DMS 273 treated with DMSO at 0.1 percent for 48 hours (cell line): ENCODE measurements around the gene OR2A5.
"Not testable (repeated sequence)": the region's sequence is repeated elsewhere in the genome, so short reads cannot be mapped to it uniquely, and the experiment has no call there.

Experiments used
- DNase-seq: peaks from one replicate; lab custom pipeline; 2025; lab: John Stamatoyannopoulos, UW

The OR2A5 gene

DNA sequence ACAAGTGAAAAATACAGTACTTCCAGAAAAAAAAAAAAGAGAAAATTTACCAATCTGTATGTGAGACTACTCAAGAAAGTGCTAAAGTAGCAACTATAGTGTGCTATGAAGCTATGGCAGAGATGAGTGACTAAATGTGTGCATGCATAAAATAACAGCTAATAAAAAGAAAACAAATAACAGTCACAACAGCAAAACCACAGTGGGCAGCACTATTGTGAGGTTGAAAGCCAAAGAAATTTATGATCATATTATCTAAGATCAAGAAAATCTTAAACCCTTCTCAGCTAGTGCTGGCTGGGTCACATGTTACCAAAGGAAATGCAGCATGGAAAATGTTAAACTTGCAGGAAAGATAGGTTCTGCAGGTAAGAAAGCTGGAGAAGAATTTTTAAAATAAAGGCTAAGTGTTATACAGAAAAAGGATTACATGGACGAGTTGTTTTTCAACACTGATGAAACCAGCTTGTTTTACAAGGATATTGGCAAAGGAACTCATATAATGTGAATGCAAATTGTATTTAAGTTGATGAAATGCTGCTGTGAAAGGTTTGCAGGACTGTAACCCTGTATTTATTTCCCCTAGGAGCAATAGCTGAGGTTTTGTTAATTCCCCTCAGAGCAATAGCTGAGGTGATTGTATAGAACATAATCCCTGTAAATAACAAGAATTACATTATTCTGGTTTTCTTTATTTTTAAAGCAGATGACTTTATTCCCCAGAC lies 15.6 kb upstream of the OR2A5 start:
- no peak for DNase-seq

DNA sequence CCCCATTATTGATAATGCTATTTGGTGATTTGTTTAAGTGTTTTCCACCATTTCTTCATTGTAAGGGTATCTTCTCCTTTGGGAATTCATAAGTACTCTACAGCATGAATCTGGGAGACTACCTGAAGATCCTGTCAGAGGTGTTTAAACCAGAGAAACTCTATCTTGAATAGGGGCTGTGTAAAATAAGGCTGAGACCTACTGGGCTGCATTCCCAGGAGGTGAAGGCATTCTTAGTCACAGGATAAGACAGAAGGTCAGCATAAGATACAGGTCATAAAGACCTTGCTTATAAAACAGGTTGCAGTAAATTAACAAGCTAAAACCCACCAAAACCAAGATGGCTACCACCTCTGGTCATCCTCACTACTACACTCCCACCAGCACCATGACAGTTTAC lies 13.4 kb upstream of the OR2A5 start:
- DNase-seq = no peak

GRCh38 chr7:144036302-144036885 lies 12.4 kb upstream of the OR2A5 start:
- DNase-seq = no peak

DNA sequence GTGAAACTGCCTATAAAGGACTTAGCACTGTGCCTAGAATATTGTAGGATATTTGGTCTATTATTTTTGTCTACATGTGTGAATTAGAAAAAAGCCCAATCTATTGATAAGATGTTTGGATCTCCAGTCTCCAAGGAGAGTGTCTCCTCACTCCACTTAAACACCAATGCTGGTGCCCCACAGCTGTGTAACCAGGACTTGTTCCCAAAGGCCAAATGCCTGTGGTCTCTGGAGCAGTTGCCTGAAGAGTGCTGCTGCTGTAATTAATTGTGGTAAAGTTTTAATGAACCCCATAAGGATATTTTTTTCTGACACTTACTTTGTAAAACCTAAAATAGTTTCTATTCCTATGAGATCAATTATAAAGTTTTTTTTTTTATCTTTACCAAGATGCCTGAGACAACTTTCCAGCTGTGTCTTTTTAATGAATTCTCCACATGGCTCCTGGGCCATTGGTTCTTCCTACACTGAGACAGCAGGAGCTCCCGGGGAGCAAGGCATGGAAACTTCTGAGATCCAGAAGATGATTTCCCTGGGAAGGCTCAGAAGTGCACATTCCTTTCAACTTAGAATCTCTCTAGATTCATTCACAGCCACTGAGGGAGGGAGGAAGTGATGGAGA lies 11.2 kb upstream of the OR2A5 start:
- DNase-seq = no peak

DNA sequence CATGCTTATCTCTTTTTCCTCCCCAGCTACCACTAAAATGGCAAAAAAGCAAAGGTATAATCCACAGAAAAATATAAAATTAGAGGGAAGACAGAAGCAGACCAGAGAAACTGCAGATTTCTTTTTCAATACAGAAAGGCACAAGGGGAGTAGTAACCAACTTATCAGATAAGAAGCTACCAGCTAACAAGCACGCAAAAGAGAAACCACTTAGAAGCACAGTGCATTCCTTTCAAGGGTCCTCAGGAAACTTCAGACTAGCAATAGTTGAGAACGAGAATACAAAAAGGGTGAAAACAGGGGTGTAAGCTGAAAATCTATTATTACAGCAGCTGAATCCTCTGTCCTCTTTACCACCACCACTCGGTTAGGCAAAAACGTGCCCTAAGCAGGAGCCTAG lies 9.9 kb upstream of the OR2A5 start:
- DNase-seq = no peak

DNA sequence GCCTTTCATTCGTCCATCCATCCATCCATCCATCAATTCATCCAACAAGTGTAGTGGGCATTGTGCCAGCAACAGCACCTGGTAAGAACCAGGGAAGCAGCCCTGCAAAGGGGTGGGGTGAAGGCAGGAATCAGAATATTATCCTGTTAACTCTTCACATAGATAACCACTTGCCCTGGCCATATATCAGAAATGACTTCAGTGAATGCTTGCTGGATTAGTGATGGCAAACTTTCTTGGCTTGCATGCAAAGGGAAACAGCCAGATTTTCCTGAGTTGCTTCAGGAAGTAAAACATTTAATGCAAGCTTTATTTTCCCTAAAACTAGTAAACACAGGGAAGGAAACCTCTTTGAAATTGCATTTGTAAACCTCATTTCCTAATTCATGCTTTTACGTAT lies 743 bp downstream of the OR2A5 start:
- DNase-seq = no peak

DNA sequence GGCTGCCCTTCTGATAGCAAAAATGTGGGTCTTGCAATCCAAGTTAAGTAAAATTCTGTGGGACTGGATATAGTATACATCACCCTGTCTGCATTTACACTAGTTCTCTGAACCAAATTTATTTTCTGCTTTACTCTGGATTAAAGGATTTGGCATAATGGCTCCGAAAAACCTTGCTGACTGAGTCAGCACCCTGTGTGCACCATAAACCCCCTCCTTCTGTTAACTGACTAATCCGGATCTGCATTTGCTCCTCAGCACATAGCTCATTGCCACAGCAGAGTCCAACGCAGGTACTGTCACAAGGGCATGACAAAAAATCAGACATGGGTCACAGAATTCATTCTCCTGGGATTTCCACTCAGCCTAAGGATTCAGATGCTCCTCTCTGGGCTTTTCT lies 1.3 kb downstream of the OR2A5 start:
- DNase-seq = no peak

GRCh38 chr7:144050884-144051283 lies 2.1 kb downstream of the OR2A5 start:
- not testable (repeated sequence) for DNase-seq

GRCh38 chr7:144057954-144058353 lies 9.2 kb downstream of the OR2A5 start:
- no peak for DNase-seq

DNA sequence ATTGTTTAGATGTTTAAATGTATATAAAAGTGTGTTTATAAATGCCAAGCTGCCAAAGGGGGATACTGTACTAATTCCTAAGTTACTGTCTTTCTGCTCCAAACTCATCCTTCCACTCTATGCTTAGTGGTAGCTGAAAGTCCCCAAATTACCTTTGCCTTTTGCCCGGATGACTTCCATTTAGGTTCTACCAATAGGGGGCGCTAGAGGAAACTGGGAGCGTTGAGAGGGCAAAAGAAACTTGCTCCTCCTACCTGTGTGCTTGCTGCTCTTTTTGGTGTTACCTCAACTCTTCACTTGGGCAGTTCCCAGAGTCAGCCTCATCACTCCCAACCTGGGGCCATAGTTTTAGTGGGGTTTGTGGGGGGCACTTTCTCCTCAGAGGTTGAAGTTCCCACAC lies 15.0 kb downstream of the OR2A5 start:
- DNase-seq = no peak

GRCh38 chr7:144069511-144069910 lies 20.8 kb downstream of the OR2A5 start, which contains the start of gene OR2A25:
Gene OR2A25 (plus strand): TSS chr7:144069811. CDS start chr7:144074220, 4,409 bp downstream.
- no peak for DNase-seq

DNA sequence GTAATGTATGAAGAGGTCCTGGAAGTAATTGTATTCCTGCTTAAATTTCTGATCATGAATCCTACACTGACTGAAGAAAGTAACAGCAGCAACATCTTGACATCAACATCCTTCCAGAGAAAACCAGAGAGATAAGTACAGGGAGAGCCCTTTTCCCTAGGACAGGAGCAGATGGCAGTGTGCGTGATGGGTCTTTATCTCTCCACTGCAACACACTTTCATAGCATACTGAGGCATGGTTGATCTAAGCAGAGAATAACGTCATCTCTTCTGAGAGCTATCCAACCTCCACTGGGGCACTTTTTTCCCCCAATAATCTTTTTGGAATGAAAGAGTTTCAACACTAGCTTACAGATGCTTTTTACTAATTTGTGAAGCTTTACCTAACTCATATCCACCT lies 21.2 kb downstream of the OR2A5 start:
- DNase-seq = no peak

DNA sequence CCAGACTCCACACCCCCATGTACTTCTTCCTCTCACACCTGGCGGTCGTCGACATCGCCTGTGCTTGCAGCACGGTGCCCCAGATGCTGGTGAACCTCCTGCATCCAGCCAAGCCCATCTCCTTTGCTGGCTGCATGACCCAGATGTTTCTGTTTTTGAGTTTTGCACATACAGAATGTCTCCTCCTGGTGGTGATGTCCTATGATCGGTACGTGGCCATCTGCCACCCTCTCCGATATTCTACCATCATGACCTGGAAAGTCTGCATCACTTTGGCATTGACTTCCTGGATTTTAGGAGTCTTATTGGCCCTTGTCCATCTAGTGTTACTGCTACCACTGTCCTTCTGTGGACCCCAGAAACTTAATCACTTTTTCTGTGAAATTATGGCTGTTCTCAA lies 25.6 kb downstream of the OR2A5 start:
- DNase-seq = no peak

GRCh38 chr7:144085978-144086377 lies 37.2 kb downstream of the OR2A5 start, which contains the start of gene OR2A12:
Gene OR2A12 (plus strand): TSS chr7:144086278. CDS start chr7:144095108, 8,830 bp downstream.
- no peak for DNase-seq

GRCh38 chr7:144086730-144087129 lies 38.0 kb downstream of the OR2A5 start:
- DNase-seq = no peak

DNA sequence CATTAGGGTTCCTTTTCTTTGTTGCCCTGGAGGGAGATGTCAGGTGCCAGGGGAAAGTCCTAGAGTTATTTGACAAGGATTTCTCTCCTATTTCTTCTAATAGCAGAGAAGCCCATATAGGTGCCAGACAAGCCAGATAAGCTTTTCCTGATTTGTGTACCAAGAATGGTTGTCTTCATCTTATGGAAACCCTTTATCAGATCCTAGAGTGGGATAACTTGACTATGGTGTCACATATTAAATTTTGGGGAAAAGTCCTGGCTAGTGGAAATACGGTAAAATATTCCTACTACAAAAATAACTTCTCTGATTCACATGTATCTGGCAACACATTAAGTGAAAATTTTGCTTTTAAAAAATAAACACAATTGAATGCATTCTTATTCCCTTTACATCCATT lies 38.5 kb downstream of the OR2A5 start:
- no peak for DNase-seq

DNA sequence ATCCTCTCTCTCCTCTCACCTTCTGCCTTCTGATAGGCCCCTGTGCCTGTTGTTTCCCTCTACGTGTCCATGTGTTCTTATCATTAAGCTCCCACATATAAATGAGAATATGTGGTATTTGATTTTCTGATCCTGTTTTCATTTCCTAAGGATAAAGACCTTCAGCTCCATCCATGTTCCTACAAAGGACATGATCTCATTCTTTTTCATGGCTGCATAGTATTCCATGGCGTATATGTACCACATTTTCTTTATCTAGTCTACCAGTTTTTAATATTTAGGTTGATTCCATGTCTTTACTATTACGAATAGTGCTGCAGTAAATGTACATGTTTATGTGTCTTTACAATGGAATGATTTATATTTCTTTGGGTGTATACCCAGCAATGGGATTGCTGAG lies 41.9 kb downstream of the OR2A5 start:
- no peak for DNase-seq

DNA sequence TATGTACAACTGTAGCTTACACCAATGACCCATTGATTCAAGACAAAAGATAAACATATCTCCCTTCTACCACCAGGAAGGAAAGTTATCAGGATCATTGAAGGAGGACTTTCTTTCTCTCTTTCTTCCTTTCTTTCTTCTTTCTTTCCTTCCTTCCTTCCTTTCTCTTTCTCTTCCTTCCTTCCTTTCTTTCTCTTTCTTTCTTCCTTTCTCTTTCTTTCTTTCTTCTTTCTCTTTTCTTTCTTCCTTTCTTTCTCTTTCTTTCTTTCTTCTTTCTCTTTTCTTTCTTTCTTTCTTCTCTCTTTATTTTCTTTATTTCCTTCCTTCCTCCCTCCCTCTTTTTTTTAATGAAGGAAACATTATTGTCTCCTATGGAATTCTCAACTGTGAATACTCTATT lies 50.0 kb downstream of the OR2A5 start:
- no peak for DNase-seq

DNA sequence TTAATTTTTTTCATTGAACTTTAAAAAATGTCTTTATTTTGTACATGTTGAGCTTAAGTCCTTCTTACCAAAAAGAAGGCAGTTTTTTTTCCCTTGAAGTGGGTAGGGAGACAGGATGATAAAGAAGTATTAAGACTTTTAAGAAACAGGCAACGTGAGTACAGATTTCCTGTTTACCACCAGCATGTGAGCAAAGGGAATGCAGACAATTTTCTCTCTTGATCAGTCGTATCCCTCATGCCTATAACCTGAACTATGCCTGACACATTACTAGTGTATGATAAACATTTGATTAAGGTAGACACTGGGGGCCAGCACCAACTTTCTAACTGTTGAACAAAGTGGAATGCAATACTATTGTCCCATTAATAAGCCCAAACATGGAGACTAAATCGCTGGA lies 51.9 kb downstream of the OR2A5 start:
- no peak for DNase-seq

DNA sequence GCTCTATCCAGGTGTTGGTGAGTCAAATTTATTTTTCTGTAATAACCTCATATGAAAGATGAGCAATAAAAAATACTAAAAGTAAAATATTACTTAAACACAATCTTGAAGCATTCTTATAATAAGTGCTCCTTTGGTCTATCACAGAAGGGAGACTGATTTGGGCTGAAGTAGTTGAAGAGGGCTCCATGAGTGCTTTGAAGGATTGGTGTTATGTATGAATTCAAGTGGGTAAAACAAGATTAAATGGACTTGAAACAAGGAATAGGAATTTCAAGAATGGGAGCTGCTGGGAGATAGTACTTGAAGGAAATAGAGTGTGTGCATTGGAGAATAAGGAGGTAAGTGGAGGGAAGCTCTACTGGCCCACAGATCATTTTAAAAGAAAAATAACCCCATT lies 53.3 kb downstream of the OR2A5 start:
- DNase-seq = no peak

- no peak for DNase-seq
These were observed 56.5 kb downstream of the OR2A5 start for GRCh38 chr7:144105211-144105610.
